ENCODE data around the gene HAPSTR1. TPM values are rescaled to one million over a fixed set of nuclear protein-coding genes. Genes with fewer than 3 reads are reported as not detected.

Gene HAPSTR1
- total and polyA plus RNA-seq, 2 of the 13 experiments (the other 11 are each of a cell fraction or from before 2014, with no cell fraction given) = 25.2 to 83.2 TPM

GRCh38 chr16:9112166-9112843, 20.9 kb downstream of the HAPSTR1 start (continued):
- no peak for TF ChIP-seq ZNF766 (CRISPR knock-in tag; IDR thresholded peaks at IDR 0.05; ENCODE audit: borderline replicate concordance)
- no peak for TF ChIP-seq TRIM22 (IDR thresholded peaks at IDR 0.05)
- no peak for TF ChIP-seq MIER2 (CRISPR knock-in tag; IDR thresholded peaks at IDR 0.05)
- TF ChIP-seq ZNF101 (CRISPR knock-in tag; IDR thresholded peaks at IDR 0.05; ENCODE audit: borderline replicate concordance, low read depth) = no peak
- TF ChIP-seq SAP130 (CRISPR knock-in tag; IDR thresholded peaks at IDR 0.05; ENCODE audit: low read depth) = peak; percentile 44
- TF ChIP-seq NFE2L2 (IDR thresholded peaks at IDR 0.05; ENCODE audit: low read length) = no peak
- TF ChIP-seq GATAD1 (CRISPR knock-in tag; IDR thresholded peaks at IDR 0.05) = no peak

GRCh38 chr16:9112844-9113186, 21.4 kb downstream of the HAPSTR1 start:
- in situ Hi-C loops (cut with HindIII; ENCODE audit: extremely low pct_ligation_motif_present, low pct_unique_long_range_greater_than_20kb) (no loop called here), intact Hi-C loops (cut with micrococcal nuclease; ENCODE audit: unreplicated experiment) (loop anchor here (2.0 kb wide), 1 partner anchor 22 kb away; the partner anchor contains the start of gene HAPSTR1)
- H2AFZ ChIP-seq (ENCODE audit: low read length) = no peak overlapping the region
- ATAC-seq (no peak), DNase-seq (ENCODE audit: low spot score) (no peak), FAIRE-seq (no peak)
- H3K27ac ChIP-seq (ENCODE audit: extremely low read length, insufficient read depth, low read length) = peak overlapping the region; percentile 59
- no peaks in the 10 kb centered on the region for H3K9me3 ChIP-seq (ENCODE audit: low read length)
- BruUV-seq (replicated peaks) = no TSS peak
- no peaks in the 10 kb centered on the region for H3K27me3 ChIP-seq (ENCODE audit: control insufficient read depth in 1 of 2, insufficient read depth in 2 of 2, low read length in 2 of 2)
- 85% methylated on average over 1 of the region's 1 CpG for WGBS (ENCODE audit: low lambda C conversion rate)
- CTCF ChIA-PET (ENCODE audit: low intra/inter-chr PET ratio, low total read pairs) = no interaction called here
- H3K79me2 ChIP-seq (ENCODE audit: insufficient read depth, low read length) = peaks cover 98% of the 10 kb centered on the region
- H3K36me3 ChIP-seq (replicated peaks in 1 of 2; ENCODE audit: control insufficient read depth in 1 of 2, insufficient read depth in 2 of 2, low read length in 2 of 2) = peaks cover 35 to 67% of the 10 kb centered on the region in 2 experiments
- no peak overlapping the region; a peak in 1 of 6 replicates for H3K4me3 ChIP-seq (replicated peaks in 1 of 3; ENCODE audit: insufficient read depth in 1 of 3, low read depth in 2 of 3, low read length in 3 of 3)
- no peak overlapping the region for H3K9ac ChIP-seq (ENCODE audit: insufficient read depth, low read depth, low read length)
- H4K20me1 ChIP-seq (ENCODE audit: insufficient read depth, low read length) = peaks cover 88% of the 10 kb centered on the region
- peak overlapping the region; percentile 66 for H3K4me2 ChIP-seq (ENCODE audit: low read depth, low read length)
- POLR2A ChIA-PET = interaction anchor here (0.7 to 2.2 kb wide), 7 partner anchors 10 to 109 kb away, joined by 3 to 35 read pairs (median 4); partner anchors contain the start of gene HAPSTR1
- H3K4me1 ChIP-seq (ENCODE audit: insufficient read depth, low read length) = peaks cover 80% of the 10 kb centered on the region
- TF ChIP-seq ZSCAN9 (CRISPR knock-in tag; IDR thresholded peaks at IDR 0.05; ENCODE audit: borderline replicate concordance) = 0 out of 2 replicates have a peak, but pooled peaks have one; percentile 9
- TF ChIP-seq ZNF33B (CRISPR knock-in tag; IDR thresholded peaks at IDR 0.05) = no peak
- no peak for TF ChIP-seq CREB1 (IDR thresholded peaks at IDR 0.05)
- 0 out of 2 replicates have a peak, but pooled peaks have one; percentile 3 for TF ChIP-seq CREB1 (CRISPR knock-in tag; IDR thresholded peaks at IDR 0.05)
- no peak for TF ChIP-seq RBFOX2 (IDR thresholded peaks at IDR 0.05; ENCODE audit: low read depth, low read length)
- no peak for TF ChIP-seq FOXK1 (CRISPR knock-in tag; IDR thresholded peaks at IDR 0.05; ENCODE audit: borderline replicate concordance, low read depth)
- no peak for TF ChIP-seq ZBTB37 (CRISPR knock-in tag; IDR thresholded peaks at IDR 0.05)
- no peak for TF ChIP-seq GPBP1L1 (CRISPR knock-in tag; IDR thresholded peaks at IDR 0.05)
- 0 out of 2 replicates have a peak, but pooled peaks have one; percentile 35 for TF ChIP-seq SATB2 (CRISPR knock-in tag; IDR thresholded peaks at IDR 0.05)
- no peak for TF ChIP-seq ZNF282 (IDR thresholded peaks at IDR 0.05; ENCODE audit: partially characterized antibody)
